ENCODE results near the gene TGFBR2.

The TGFBR2 gene

GRCh38 chr3:30694668-30695067 lies 88.3 kb downstream of the TGFBR2 start:
- TF ChIP-seq NFIC (IDR thresholded peaks at IDR 0.05) (no peak), CREB1 (IDR thresholded peaks at IDR 0.05; ENCODE audit: low read depth) (no peak), EGR1 (IDR thresholded peaks at IDR 0.05) (no peak), USF1 (IDR thresholded peaks at IDR 0.05) (no peak), TAF1 (IDR thresholded peaks at IDR 0.05; ENCODE audit: low read depth) (no peak), TCF12 (IDR thresholded peaks at IDR 0.05; ENCODE audit: low read depth) (no peak), CEBPB (IDR thresholded peaks at IDR 0.05) (no peak), TEAD4 (IDR thresholded peaks at IDR 0.05) (no peak), EP300 (IDR thresholded peaks at IDR 0.05; ENCODE audit: borderline replicate concordance) (no peak), FOXM1 (IDR thresholded peaks at IDR 0.05; ENCODE audit: borderline replicate concordance, low read depth) (no peak), MAX (IDR thresholded peaks at IDR 0.05) (no peak), YY1 (IDR thresholded peaks at IDR 0.05; ENCODE audit: low read depth) (no peak), ZBTB7A (IDR thresholded peaks at IDR 0.05; ENCODE audit: low read depth) (no peak), REST (IDR thresholded peaks at IDR 0.05; ENCODE audit: low read depth) (no peak), RAD21 (IDR thresholded peaks at IDR 0.05; ENCODE audit: low read depth) (no peak)

DNA sequence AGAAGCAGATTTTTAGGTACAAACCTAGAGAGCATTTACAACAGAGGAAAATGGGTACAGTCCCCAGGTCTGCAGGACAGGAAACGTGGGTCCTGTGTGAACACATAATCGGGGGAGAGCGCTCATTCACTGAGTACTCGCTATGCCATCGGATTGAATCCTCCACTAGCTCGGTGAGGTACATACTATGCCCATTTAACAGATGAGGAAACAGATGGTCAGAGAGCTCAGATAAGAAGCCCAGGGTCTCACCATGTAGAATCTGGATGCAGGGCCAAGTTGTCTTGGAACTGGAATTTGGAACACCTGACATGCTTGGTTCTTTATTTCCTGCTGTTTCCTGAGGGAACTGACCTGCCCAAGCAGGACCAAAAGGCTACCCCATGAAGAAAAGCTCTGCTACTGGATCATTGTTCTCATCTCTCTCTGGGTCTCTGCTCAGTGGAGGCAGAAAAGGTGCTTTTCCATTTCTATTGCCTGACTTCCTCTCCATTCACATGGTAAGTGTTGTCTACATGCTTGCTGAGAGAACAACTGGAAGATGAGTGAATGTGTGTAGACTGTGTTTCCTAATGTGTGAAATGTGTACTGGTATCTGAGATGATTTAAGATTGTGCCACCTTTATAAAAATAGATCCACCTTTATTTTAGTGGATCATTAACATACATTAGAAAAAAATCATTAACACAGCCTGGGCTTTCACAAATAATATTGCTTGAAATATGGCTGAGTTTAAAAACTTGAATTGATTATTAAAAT lies 89.1 kb downstream of the TGFBR2 start:
- TF ChIP-seq USF1 (IDR thresholded peaks at IDR 0.05), result no peak
- no peak for TF ChIP-seq EP300 (IDR thresholded peaks at IDR 0.05; ENCODE audit: borderline replicate concordance)
- no peak for TF ChIP-seq NFIC (IDR thresholded peaks at IDR 0.05)
- TF ChIP-seq YY1 (IDR thresholded peaks at IDR 0.05; ENCODE audit: low read depth), result no peak
- TF ChIP-seq ZBTB7A (IDR thresholded peaks at IDR 0.05; ENCODE audit: low read depth), result no peak
- TF ChIP-seq REST (IDR thresholded peaks at IDR 0.05; ENCODE audit: low read depth), result no peak
- TF ChIP-seq CREB1 (IDR thresholded peaks at IDR 0.05; ENCODE audit: low read depth), result no peak
- no peak for TF ChIP-seq TAF1 (IDR thresholded peaks at IDR 0.05; ENCODE audit: low read depth)
- no peak for TF ChIP-seq MAX (IDR thresholded peaks at IDR 0.05)
- TF ChIP-seq TCF12 (IDR thresholded peaks at IDR 0.05; ENCODE audit: low read depth), result no peak
- TF ChIP-seq CEBPB (IDR thresholded peaks at IDR 0.05), result no peak
- TF ChIP-seq FOXM1 (IDR thresholded peaks at IDR 0.05; ENCODE audit: borderline replicate concordance, low read depth), result no peak
- no peak for TF ChIP-seq TEAD4 (IDR thresholded peaks at IDR 0.05)
- no peak for TF ChIP-seq RAD21 (IDR thresholded peaks at IDR 0.05; ENCODE audit: low read depth)
- no peak for TF ChIP-seq EGR1 (IDR thresholded peaks at IDR 0.05)

- TF ChIP-seq USF1 (IDR thresholded peaks at IDR 0.05), result no peak
- no peak for TF ChIP-seq REST (IDR thresholded peaks at IDR 0.05; ENCODE audit: low read depth)
- no peak for TF ChIP-seq FOXM1 (IDR thresholded peaks at IDR 0.05; ENCODE audit: borderline replicate concordance, low read depth)
- TF ChIP-seq CEBPB (IDR thresholded peaks at IDR 0.05), result no peak
- TF ChIP-seq TCF12 (IDR thresholded peaks at IDR 0.05; ENCODE audit: low read depth), result no peak
- TF ChIP-seq EGR1 (IDR thresholded peaks at IDR 0.05), result no peak
- TF ChIP-seq TEAD4 (IDR thresholded peaks at IDR 0.05), result no peak
- no peak for TF ChIP-seq NFIC (IDR thresholded peaks at IDR 0.05)
- no peak for TF ChIP-seq ZBTB7A (IDR thresholded peaks at IDR 0.05; ENCODE audit: low read depth)
- no peak for TF ChIP-seq MAX (IDR thresholded peaks at IDR 0.05)
- TF ChIP-seq RAD21 (IDR thresholded peaks at IDR 0.05; ENCODE audit: low read depth), result no peak
- TF ChIP-seq YY1 (IDR thresholded peaks at IDR 0.05; ENCODE audit: low read depth), result no peak
- no peak for TF ChIP-seq TAF1 (IDR thresholded peaks at IDR 0.05; ENCODE audit: low read depth)
- TF ChIP-seq EP300 (IDR thresholded peaks at IDR 0.05; ENCODE audit: borderline replicate concordance), result no peak
- no peak for TF ChIP-seq CREB1 (IDR thresholded peaks at IDR 0.05; ENCODE audit: low read depth)
These were observed 90.0 kb downstream of the TGFBR2 start for GRCh38 chr3:30696403-30696819.
